GM23338 (cell line): ENCODE measurements around the gene PPIL1. TPM values are rescaled to one million over a fixed set of nuclear protein-coding genes. Genes with fewer than 3 reads are reported as not detected.

Experiments used
- ATAC-seq: fragments of 200-7000 bp; cut with Tn5 transposase; 3 replicates; pipeline ENCODE4 v1.9.1; 2020
- DNase-seq: peaks from one replicate; pipeline ENCODE4 v3.0.0-alpha.2; 2015; ENCODE audit warnings: low spot score
- H2AFZ ChIP-seq: fragments of 200-600 bp; sonication (generic); 2 replicates; pipeline ENCODE4 v1.8.0; 2016; ENCODE audit warnings: antibody characterized with exemption, mild to moderate bottlenecking, moderate library complexity
- H3F3A ChIP-seq: fragments of 200-600 bp; sonication (generic); replicated peaks from 2 replicates; pipeline ENCODE4 v1.8.0; 2017; ENCODE audit warnings: antibody characterized with exemption, mixed run types, low read depth
- H3K27ac ChIP-seq: fragments of 200-600 bp; sonication (generic); 2 replicates; pipeline ENCODE4 v1.6.1; 2016; ENCODE audit warnings: low read depth
- H3K27me3 ChIP-seq: fragments of 200-600 bp; sonication (generic); 2 replicates; pipeline ENCODE4 v1.8.0; 2016; ENCODE audit warnings: mild to moderate bottlenecking, mixed run types, moderate library complexity; ENCODE audit not compliant: insufficient read depth
- H3K36me3 ChIP-seq: fragments of 200-600 bp; sonication (generic); 2 replicates; pipeline ENCODE4 v1.8.0; 2016; ENCODE audit warnings: mild to moderate bottlenecking; ENCODE audit not compliant: insufficient read depth
- H3K4me1 ChIP-seq: fragments of 200-600 bp; sonication (generic); 2 replicates; pipeline ENCODE4 v1.8.0; 2016; ENCODE audit warnings: mild to moderate bottlenecking, moderate library complexity; ENCODE audit not compliant: insufficient read depth
- H3K4me2 ChIP-seq: fragments of 200-600 bp; sonication (generic); 2 replicates; pipeline ENCODE4 v1.7.1; 2017; ENCODE audit warnings: mixed run types
- H3K4me3 ChIP-seq: fragments of 200-600 bp; sonication (generic); 2 replicates; pipeline ENCODE4 v1.6.1; 2016; ENCODE audit warnings: mixed run types
- H3K79me2 ChIP-seq: fragments of 200-600 bp; sonication (generic); replicated peaks from 2 replicates; pipeline ENCODE4 v1.8.0; 2017; ENCODE audit warnings: mild to moderate bottlenecking; ENCODE audit not compliant: insufficient read depth
- H3K9me2 ChIP-seq: fragments of 200-600 bp; sonication (generic); 2 replicates; pipeline ENCODE4 v1.8.0; 2017; ENCODE audit not compliant: insufficient read depth
- H4K20me1 ChIP-seq: fragments of 200-600 bp; sonication (generic); replicated peaks from 2 replicates; pipeline ENCODE4 v1.8.0; 2017; ENCODE audit warnings: mild to moderate bottlenecking; ENCODE audit not compliant: insufficient read depth
- H3K27ac Mint-ChIP-seq: 2 replicates; pipeline ENCODE4 v1.8.0; 2020; ENCODE audit warnings: inconsistent platforms, mild to moderate bottlenecking, moderate library complexity, mixed read lengths
- H3K27me3 Mint-ChIP-seq: 3 replicates; pipeline ENCODE4 v1.8.0; 2022; ENCODE audit warnings: low read depth, mild to moderate bottlenecking, moderate library complexity, mixed read lengths, inconsistent platforms; ENCODE audit not compliant: insufficient read depth, poor library complexity
- H3K36me3 Mint-ChIP-seq: 3 replicates; pipeline ENCODE4 v1.8.0; 2021; ENCODE audit warnings: low read depth, mild to moderate bottlenecking, inconsistent platforms, moderate library complexity, mixed read lengths
- H3K4me1 Mint-ChIP-seq: 3 replicates; pipeline ENCODE4 v1.8.0; 2020; ENCODE audit warnings: mild to moderate bottlenecking, inconsistent platforms, mixed read lengths
- H3K4me3 Mint-ChIP-seq: 3 replicates; pipeline ENCODE4 v1.8.0; 2021; ENCODE audit warnings: moderate library complexity, mild to moderate bottlenecking, inconsistent platforms, mixed read lengths
- H3K9me3 Mint-ChIP-seq: 3 replicates; pipeline ENCODE4 v1.8.0; 2020; ENCODE audit warnings: moderate library complexity, mild to moderate bottlenecking, inconsistent platforms, mixed read lengths
- EZH2 ChIP-seq: fragments of 200-600 bp; sonication (generic); IDR thresholded peaks from one replicate; pipeline ENCODE4 v1.8.0; 2017; ENCODE audit warnings: antibody characterized with exemption, mild to moderate bottlenecking, low read depth; ENCODE audit not compliant: unreplicated experiment
- EZH2phosphoT487 ChIP-seq: fragments of 200-600 bp; sonication (generic); IDR thresholded peaks from one replicate; pipeline ENCODE4 v1.8.1; 2018; ENCODE audit warnings: antibody characterized with exemption; ENCODE audit not compliant: unreplicated experiment
- STAT1 ChIP-seq: IDR thresholded peaks from one replicate; pipeline ENCODE4 v1.6.1; 2016; ENCODE audit warnings: antibody characterized with exemption; ENCODE audit not compliant: unreplicated experiment
- ZNF114 ChIP-seq: fragments of 250-450 bp; sonication (Bioruptor Pico); IDR thresholded peaks from 2 replicates; pipeline ENCODE4 v1.5.0; 2020; ENCODE audit warnings: mild to moderate bottlenecking, moderate library complexity
- ZNF331 ChIP-seq: fragments of 250-450 bp; sonication (Bioruptor Pico); IDR thresholded peaks from 2 replicates; pipeline ENCODE4 v1.5.0; 2020; ENCODE audit warnings: low read depth, mild to moderate bottlenecking, moderate library complexity
- polyA plus RNA-seq: library from polyadenylated mRNA; unstranded; fragments of >200 nt; fragmentation: Nextera tagmentation; extraction: Ambion mirVana; gene quantifications from 2 replicates; pipeline ENCODE4 v1.2.1, GENCODE V29; 2016
- total RNA-seq: library from RNA; depleted of rRNA; stranded (reverse); fragments of >200 nt; shearing (Covaris generic); gene quantifications from 2 replicates; pipeline ENCODE4 v1.2.3, GENCODE V29; 2014
- TF ChIP-seq, protein P1 (sequence below): IDR thresholded peaks from 2 replicates; pipeline ENCODE4 v1.6.1; 2016; ENCODE audit warnings: antibody characterized with exemption
- TF ChIP-seq, protein P2 (sequence below): IDR thresholded peaks from one replicate; pipeline ENCODE4 v1.6.1; 2018; ENCODE audit warnings: antibody characterized with exemption; ENCODE audit not compliant: unreplicated experiment
- TF ChIP-seq, protein P3 (sequence below): fragments of 250-450 bp; sonication (Bioruptor Pico); IDR thresholded peaks from 2 replicates; pipeline ENCODE4 v1.5.0; 2020; ENCODE audit warnings: mild to moderate bottlenecking, moderate library complexity
- TF ChIP-seq, protein P4 (sequence below), 2 experiments: fragments of 200-600 bp in 1 of 2; sonication (generic) in 1 of 2; conservative IDR thresholded peaks; 2 replicates each; pipeline versions ENCODE4 v1.5.1 to v1.6.1; 2016 to 2017; ENCODE audit warnings: antibody characterized with exemption in 2 of 2, low read depth in 2 of 2, mild to moderate bottlenecking in 2 of 2, moderate library complexity in 1 of 2

Gene PPIL1
- total and polyA plus RNA-seq, 2 experiments from 2014 or later: 57.3 to 79.4 TPM

DNA sequence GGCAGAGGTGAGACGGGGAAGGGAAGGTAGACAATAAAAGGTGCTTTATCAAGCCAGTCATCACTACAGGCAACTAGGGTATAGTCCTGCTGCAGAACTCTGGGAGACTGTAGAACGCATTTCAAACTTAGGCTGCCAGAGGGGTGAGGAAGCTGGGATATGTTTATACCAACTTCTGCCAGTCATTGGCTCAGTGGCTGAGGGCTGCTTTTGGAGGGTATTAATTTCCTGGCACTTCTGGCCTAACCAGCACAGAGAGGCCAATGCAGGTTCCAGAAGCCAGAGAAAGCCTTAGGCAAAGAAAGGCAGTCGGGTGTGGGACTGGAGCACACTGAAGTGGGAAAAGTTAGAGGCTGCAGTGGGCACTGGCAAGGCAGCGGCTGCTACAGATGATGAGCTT lies 31.4 kb downstream of the PPIL1 start (continued):
- TF ChIP-seq, protein P1, sequence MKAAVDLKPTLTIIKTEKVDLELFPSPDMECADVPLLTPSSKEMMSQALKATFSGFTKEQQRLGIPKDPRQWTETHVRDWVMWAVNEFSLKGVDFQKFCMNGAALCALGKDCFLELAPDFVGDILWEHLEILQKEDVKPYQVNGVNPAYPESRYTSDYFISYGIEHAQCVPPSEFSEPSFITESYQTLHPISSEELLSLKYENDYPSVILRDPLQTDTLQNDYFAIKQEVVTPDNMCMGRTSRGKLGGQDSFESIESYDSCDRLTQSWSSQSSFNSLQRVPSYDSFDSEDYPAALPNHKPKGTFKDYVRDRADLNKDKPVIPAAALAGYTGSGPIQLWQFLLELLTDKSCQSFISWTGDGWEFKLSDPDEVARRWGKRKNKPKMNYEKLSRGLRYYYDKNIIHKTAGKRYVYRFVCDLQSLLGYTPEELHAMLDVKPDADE: no peak
- TF ChIP-seq ZNF114 (CRISPR knock-in tag) (no peak), ZNF331 (CRISPR knock-in tag) (no peak), EZH2phosphoT487 (no peak), EZH2 (no peak)
- TF ChIP-seq, protein P2, sequence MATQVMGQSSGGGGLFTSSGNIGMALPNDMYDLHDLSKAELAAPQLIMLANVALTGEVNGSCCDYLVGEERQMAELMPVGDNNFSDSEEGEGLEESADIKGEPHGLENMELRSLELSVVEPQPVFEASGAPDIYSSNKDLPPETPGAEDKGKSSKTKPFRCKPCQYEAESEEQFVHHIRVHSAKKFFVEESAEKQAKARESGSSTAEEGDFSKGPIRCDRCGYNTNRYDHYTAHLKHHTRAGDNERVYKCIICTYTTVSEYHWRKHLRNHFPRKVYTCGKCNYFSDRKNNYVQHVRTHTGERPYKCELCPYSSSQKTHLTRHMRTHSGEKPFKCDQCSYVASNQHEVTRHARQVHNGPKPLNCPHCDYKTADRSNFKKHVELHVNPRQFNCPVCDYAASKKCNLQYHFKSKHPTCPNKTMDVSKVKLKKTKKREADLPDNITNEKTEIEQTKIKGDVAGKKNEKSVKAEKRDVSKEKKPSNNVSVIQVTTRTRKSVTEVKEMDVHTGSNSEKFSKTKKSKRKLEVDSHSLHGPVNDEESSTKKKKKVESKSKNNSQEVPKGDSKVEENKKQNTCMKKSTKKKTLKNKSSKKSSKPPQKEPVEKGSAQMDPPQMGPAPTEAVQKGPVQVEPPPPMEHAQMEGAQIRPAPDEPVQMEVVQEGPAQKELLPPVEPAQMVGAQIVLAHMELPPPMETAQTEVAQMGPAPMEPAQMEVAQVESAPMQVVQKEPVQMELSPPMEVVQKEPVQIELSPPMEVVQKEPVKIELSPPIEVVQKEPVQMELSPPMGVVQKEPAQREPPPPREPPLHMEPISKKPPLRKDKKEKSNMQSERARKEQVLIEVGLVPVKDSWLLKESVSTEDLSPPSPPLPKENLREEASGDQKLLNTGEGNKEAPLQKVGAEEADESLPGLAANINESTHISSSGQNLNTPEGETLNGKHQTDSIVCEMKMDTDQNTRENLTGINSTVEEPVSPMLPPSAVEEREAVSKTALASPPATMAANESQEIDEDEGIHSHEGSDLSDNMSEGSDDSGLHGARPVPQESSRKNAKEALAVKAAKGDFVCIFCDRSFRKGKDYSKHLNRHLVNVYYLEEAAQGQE: no peak

DNA sequence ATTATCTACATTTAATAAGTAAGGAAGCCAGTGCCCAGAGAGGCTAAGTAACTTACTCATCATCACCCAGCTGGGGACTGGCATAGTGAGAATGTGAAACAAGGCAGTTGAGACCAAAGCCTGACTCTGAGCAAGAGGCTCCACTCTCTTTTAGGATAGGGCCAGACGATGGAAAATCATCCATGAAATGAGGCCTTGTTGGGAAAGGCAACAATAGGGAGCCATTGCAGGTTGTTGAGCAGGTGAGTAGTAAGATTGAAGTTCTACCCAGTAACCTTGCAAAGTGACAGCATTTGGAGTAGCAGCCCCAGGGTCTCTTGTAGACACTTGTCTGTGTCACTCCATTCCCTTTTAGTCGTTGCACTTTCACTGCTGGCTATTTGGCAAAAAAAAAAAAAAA lies 32.8 kb downstream of the PPIL1 start:
- Histone ChIP-seq H3K27ac (no peak overlapping the region), H3K79me2 (no peaks in the 10 kb centered on the region), H3K4me1 (peaks cover 4% of the 10 kb centered on the region; the same call in 1 of the 2 replicates), H3K4me3 (no peak overlapping the region), H3F3A (no peaks in the 10 kb centered on the region), H3K9me2 (no peaks in the 10 kb centered on the region), H3K4me2 (no peak overlapping the region), H2AFZ (no peak overlapping the region), H4K20me1 (no peaks in the 10 kb centered on the region), H3K36me3 (no peaks in the 10 kb centered on the region; the same call in 1 of the 2 replicates), H3K27me3 (peaks cover 53% of the 10 kb centered on the region)
- ATAC-seq (no peak), DNase-seq (no peak)
- Mint-ChIP-seq H3K27ac (no peak overlapping the region), H3K36me3 (no peaks in the 10 kb centered on the region), H3K4me3 (no peak overlapping the region), H3K4me1 (peaks cover 12% of the 10 kb centered on the region), H3K9me3 (no peaks in the 10 kb centered on the region), H3K27me3 (peaks cover 51% of the 10 kb centered on the region)
- TF ChIP-seq STAT1: no peak
- TF ChIP-seq, protein P3, sequence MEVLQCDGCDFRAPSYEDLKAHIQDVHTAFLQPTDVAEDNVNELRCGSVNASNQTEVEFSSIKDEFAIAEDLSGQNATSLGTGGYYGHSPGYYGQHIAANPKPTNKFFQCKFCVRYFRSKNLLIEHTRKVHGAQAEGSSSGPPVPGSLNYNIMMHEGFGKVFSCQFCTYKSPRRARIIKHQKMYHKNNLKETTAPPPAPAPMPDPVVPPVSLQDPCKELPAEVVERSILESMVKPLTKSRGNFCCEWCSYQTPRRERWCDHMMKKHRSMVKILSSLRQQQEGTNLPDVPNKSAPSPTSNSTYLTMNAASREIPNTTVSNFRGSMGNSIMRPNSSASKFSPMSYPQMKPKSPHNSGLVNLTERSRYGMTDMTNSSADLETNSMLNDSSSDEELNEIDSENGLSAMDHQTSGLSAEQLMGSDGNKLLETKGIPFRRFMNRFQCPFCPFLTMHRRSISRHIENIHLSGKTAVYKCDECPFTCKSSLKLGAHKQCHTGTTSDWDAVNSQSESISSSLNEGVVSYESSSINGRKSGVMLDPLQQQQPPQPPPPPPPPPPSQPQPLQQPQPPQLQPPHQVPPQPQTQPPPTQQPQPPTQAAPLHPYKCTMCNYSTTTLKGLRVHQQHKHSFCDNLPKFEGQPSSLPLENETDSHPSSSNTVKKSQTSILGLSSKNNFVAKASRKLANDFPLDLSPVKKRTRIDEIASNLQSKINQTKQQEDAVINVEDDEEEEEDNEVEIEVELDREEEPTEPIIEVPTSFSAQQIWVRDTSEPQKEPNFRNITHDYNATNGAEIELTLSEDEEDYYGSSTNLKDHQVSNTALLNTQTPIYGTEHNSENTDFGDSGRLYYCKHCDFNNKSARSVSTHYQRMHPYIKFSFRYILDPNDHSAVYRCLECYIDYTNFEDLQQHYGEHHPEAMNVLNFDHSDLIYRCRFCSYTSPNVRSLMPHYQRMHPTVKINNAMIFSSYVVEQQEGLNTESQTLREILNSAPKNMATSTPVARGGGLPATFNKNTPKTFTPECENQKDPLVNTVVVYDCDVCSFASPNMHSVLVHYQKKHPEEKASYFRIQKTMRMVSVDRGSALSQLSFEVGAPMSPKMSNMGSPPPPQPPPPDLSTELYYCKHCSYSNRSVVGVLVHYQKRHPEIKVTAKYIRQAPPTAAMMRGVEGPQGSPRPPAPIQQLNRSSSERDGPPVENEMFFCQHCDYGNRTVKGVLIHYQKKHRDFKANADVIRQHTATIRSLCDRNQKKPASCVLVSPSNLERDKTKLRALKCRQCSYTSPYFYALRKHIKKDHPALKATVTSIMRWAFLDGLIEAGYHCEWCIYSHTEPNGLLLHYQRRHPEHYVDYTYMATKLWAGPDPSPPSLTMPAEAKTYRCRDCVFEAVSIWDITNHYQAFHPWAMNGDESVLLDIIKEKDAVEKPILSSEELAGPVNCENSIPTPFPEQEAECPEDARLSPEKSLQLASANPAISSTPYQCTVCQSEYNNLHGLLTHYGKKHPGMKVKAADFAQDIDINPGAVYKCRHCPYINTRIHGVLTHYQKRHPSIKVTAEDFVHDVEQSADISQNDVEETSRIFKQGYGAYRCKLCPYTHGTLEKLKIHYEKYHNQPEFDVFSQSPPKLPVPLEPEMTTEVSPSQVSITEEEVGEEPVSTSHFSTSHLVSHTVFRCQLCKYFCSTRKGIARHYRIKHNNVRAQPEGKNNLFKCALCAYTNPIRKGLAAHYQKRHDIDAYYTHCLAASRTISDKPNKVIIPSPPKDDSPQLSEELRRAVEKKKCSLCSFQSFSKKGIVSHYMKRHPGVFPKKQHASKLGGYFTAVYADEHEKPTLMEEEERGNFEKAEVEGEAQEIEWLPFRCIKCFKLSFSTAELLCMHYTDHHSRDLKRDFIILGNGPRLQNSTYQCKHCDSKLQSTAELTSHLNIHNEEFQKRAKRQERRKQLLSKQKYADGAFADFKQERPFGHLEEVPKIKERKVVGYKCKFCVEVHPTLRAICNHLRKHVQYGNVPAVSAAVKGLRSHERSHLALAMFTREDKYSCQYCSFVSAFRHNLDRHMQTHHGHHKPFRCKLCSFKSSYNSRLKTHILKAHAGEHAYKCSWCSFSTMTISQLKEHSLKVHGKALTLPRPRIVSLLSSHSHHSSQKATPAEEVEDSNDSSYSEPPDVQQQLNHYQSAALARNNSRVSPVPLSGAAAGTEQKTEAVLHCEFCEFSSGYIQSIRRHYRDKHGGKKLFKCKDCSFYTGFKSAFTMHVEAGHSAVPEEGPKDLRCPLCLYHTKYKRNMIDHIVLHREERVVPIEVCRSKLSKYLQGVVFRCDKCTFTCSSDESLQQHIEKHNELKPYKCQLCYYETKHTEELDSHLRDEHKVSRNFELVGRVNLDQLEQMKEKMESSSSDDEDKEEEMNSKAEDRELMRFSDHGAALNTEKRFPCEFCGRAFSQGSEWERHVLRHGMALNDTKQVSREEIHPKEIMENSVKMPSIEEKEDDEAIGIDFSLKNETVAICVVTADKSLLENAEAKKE: no peak
- no peak for TF ChIP-seq EZH2
- TF ChIP-seq, protein P4, sequence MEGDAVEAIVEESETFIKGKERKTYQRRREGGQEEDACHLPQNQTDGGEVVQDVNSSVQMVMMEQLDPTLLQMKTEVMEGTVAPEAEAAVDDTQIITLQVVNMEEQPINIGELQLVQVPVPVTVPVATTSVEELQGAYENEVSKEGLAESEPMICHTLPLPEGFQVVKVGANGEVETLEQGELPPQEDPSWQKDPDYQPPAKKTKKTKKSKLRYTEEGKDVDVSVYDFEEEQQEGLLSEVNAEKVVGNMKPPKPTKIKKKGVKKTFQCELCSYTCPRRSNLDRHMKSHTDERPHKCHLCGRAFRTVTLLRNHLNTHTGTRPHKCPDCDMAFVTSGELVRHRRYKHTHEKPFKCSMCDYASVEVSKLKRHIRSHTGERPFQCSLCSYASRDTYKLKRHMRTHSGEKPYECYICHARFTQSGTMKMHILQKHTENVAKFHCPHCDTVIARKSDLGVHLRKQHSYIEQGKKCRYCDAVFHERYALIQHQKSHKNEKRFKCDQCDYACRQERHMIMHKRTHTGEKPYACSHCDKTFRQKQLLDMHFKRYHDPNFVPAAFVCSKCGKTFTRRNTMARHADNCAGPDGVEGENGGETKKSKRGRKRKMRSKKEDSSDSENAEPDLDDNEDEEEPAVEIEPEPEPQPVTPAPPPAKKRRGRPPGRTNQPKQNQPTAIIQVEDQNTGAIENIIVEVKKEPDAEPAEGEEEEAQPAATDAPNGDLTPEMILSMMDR (conservative IDR thresholded peaks at IDR 0.05; ENCODE audit: low read depth in 2 of 2): no peak
- TF ChIP-seq ZNF331 (CRISPR knock-in tag): no peak
